Measurements from ENCODE around the gene NFATC2IP. TPM values are rescaled to one million over a fixed set of nuclear protein-coding genes. Genes with fewer than 3 reads are reported as not detected.

The NFATC2IP gene
- total and polyA plus RNA-seq, 2 donors (not counting 1 experiment from before 2014, with no cell fraction given), result 96.4 to 102 TPM

DNA sequence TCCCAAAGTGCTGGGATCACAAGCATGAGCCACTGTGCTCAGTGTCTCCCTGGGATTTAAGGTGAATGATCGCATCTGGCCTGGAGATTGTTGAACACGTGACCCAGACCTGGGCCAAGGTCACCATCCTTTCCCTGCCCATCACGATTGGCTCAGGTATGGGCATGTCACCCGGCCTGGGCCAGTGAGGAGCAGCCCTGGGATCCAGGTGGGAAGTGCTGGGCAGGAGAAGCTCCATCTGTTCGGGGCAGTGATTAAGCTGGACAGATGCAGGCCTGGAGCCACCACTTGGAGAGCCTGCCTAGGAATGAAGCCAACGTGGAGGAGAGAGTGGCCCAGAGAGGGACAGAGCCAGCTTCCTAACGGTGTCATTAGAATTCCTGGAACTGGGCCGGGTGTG is 41.0 kb downstream of the NFATC2IP start:
- no peak for TF ChIP-seq EZH2 (IDR thresholded peaks at IDR 0.05; ENCODE audit: borderline replicate concordance, insufficient read depth, low read depth, low read length, poor library complexity, severe bottlenecking)
- TF ChIP-seq, protein P1, sequence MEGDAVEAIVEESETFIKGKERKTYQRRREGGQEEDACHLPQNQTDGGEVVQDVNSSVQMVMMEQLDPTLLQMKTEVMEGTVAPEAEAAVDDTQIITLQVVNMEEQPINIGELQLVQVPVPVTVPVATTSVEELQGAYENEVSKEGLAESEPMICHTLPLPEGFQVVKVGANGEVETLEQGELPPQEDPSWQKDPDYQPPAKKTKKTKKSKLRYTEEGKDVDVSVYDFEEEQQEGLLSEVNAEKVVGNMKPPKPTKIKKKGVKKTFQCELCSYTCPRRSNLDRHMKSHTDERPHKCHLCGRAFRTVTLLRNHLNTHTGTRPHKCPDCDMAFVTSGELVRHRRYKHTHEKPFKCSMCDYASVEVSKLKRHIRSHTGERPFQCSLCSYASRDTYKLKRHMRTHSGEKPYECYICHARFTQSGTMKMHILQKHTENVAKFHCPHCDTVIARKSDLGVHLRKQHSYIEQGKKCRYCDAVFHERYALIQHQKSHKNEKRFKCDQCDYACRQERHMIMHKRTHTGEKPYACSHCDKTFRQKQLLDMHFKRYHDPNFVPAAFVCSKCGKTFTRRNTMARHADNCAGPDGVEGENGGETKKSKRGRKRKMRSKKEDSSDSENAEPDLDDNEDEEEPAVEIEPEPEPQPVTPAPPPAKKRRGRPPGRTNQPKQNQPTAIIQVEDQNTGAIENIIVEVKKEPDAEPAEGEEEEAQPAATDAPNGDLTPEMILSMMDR (IDR thresholded peaks at IDR 0.05), result no peak
- Histone ChIP-seq H3K9me3 (ENCODE audit: control extremely low read depth in 1 of 3, control insufficient read depth in 2 of 3, insufficient read depth in 1 of 3, low read length in 2 of 3) (peaks cover 0 to 8% (median 7%) of the 10 kb centered on the region in 3 donors), H3K27ac (ENCODE audit: low read length in 2 of 2) (no peak overlapping the region), H4K20me1 (ENCODE audit: control insufficient read depth, insufficient read depth, low read length, poor library complexity, severe bottlenecking) (no peaks in the 10 kb centered on the region), H3K4me3 (ENCODE audit: control extremely low read depth in 1 of 5, extremely low read depth in 1 of 5, insufficient read depth in 1 of 5, low read depth in 2 of 5, low read length in 4 of 5) (no peak overlapping the region), H3K79me2 (ENCODE audit: control insufficient read depth, insufficient read depth, low read length) (no peaks in the 10 kb centered on the region), H3K36me3 (replicated peaks in 1 of 2; ENCODE audit: control extremely low read depth in 1 of 2, control insufficient read depth in 1 of 2, extremely low read depth in 1 of 2, insufficient read depth in 2 of 2, low read length in 1 of 2) (peaks cover 0 to 10% of the 10 kb centered on the region in 2 experiments), H2AFZ (ENCODE audit: insufficient read depth, low read depth, low read length, poor library complexity, severe bottlenecking) (no peak overlapping the region), H3K9ac (ENCODE audit: low read length) (no peak overlapping the region), H3K27me3 (replicated peaks in 1 of 4; ENCODE audit: control extremely low read depth in 1 of 4, control insufficient read depth in 3 of 4, insufficient read depth in 4 of 4, low read length in 3 of 4) (no peaks in the 10 kb centered on the region), H3K4me1 (ENCODE audit: control insufficient read depth in 2 of 2, insufficient read depth in 2 of 2, low read length in 2 of 2) (no peaks in the 10 kb centered on the region), H3K4me2 (replicated peaks; ENCODE audit: low read depth, low read length, poor library complexity, severe bottlenecking) (no peak overlapping the region)
- ATAC-seq (ENCODE audit: low read depth) (no peak), DNase-seq (no peak)
- ChIA-PET CTCF (no interaction called here), POLR2A (interaction anchor here (0.7 kb wide), 1 partner anchor 923 kb away, joined by 3 read pairs; no protein-coding TSS in a partner anchor)
- peaks cover 6% of the 10 kb centered on the region for H3K9me3 Mint-ChIP-seq (ENCODE audit: insufficient read depth)
- H3K4me1 Mint-ChIP-seq, result peaks cover 1% of the 10 kb centered on the region
- 91% methylated on average over 8 of the region's 8 CpGs for WGBS (ENCODE audit: insufficient coverage)
- no peak overlapping the region for H3K4me3 Mint-ChIP-seq
- H3K27me3 Mint-ChIP-seq, result peaks cover 3% of the 10 kb centered on the region
- H3K27ac Mint-ChIP-seq, result no peak overlapping the region
- intact Hi-C loops (cut with micrococcal nuclease), result no loop called here

DNA sequence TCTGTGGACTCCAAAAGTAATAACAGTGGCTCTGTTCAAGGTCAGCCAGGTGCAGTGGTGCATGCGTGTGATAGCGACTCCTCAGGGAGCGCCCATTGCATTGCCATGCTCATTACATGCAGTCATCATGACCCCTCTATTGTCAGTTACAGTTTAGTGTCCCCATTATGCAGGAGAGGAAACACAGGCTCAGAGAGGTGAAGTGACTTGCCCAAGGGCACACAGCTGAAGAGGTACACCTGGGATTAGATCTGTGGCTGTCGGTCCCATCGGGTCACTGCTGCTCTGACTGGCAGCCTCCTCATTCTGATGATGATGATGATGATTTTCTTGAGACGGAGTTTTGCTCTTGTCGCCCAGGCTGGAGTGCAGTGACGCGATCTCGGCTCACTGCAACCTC is 41.8 kb downstream of the NFATC2IP start:
- H2AFZ ChIP-seq (ENCODE audit: insufficient read depth, low read depth, low read length, poor library complexity, severe bottlenecking), result no peak overlapping the region
- TF ChIP-seq, protein P1 (IDR thresholded peaks at IDR 0.05), result no peak
- TF ChIP-seq EZH2 (IDR thresholded peaks at IDR 0.05; ENCODE audit: borderline replicate concordance, insufficient read depth, low read depth, low read length, poor library complexity, severe bottlenecking), result no peak
- Mint-ChIP-seq H3K27me3 (peaks cover under 1% of the 10 kb centered on the region), H3K9me3 (ENCODE audit: insufficient read depth) (peaks cover 1% of the 10 kb centered on the region), H3K4me3 (no peak overlapping the region), H3K4me1 (no peaks in the 10 kb centered on the region), H3K27ac (no peak overlapping the region)
- DNase-seq (no peak), ATAC-seq (ENCODE audit: low read depth) (no peak)
- POLR2A ChIA-PET, result no interaction called here
- no peak overlapping the region for H3K9ac ChIP-seq (ENCODE audit: low read length)
- intact Hi-C loops (cut with micrococcal nuclease), result no loop called here
- H3K27ac ChIP-seq (ENCODE audit: low read length in 2 of 2), result no peak overlapping the region
- H4K20me1 ChIP-seq (ENCODE audit: control insufficient read depth, insufficient read depth, low read length, poor library complexity, severe bottlenecking), result no peaks in the 10 kb centered on the region
- H3K4me1 ChIP-seq (ENCODE audit: control insufficient read depth in 2 of 2, insufficient read depth in 2 of 2, low read length in 2 of 2), result no peaks in the 10 kb centered on the region
- WGBS (ENCODE audit: insufficient coverage), result 96% methylated on average over 5 of the region's 10 CpGs
- H3K4me2 ChIP-seq (replicated peaks; ENCODE audit: low read depth, low read length, poor library complexity, severe bottlenecking), result no peak overlapping the region
- no peak overlapping the region for H3K4me3 ChIP-seq (ENCODE audit: control extremely low read depth in 1 of 5, extremely low read depth in 1 of 5, insufficient read depth in 1 of 5, low read depth in 2 of 5, low read length in 4 of 5)
- peaks cover 0 to under 1% (median 0%) of the 10 kb centered on the region in 3 donors for H3K9me3 ChIP-seq (ENCODE audit: control extremely low read depth in 1 of 3, control insufficient read depth in 2 of 3, insufficient read depth in 1 of 3, low read length in 2 of 3)
- no peaks in the 10 kb centered on the region for H3K27me3 ChIP-seq (replicated peaks in 1 of 4; ENCODE audit: control extremely low read depth in 1 of 4, control insufficient read depth in 3 of 4, insufficient read depth in 4 of 4, low read length in 3 of 4)
- peaks cover 0 to 3% of the 10 kb centered on the region in 2 experiments for H3K36me3 ChIP-seq (replicated peaks in 1 of 2; ENCODE audit: control extremely low read depth in 1 of 2, control insufficient read depth in 1 of 2, extremely low read depth in 1 of 2, insufficient read depth in 2 of 2, low read length in 1 of 2)
- CTCF ChIA-PET, result no interaction called here
- no peaks in the 10 kb centered on the region for H3K79me2 ChIP-seq (ENCODE audit: control insufficient read depth, insufficient read depth, low read length)
